Activated naive CD8-positive, alpha-beta T cell (primary cell): ENCODE results near the gene ATRNL1.

Source experiments
- H3K27ac Mint-ChIP-seq: one replicate; pipeline ENCODE4 v1.8.0; 2021; ENCODE audit warnings: mixed read lengths
- H3K27me3 Mint-ChIP-seq: one replicate; pipeline ENCODE4 v1.8.0; 2021; ENCODE audit warnings: mixed read lengths
- H3K36me3 Mint-ChIP-seq: one replicate; pipeline ENCODE4 v1.8.0; 2021; ENCODE audit warnings: mixed read lengths
- H3K4me1 Mint-ChIP-seq: one replicate; pipeline ENCODE4 v1.8.0; 2021; ENCODE audit warnings: low read depth, mixed read lengths
- H3K4me3 Mint-ChIP-seq: one replicate; pipeline ENCODE4 v1.8.0; 2021; ENCODE audit warnings: mild to moderate bottlenecking, mixed read lengths
- H3K9me3 Mint-ChIP-seq: one replicate; pipeline ENCODE4 v1.8.0; 2021; ENCODE audit warnings: low read depth, mixed read lengths

Gene ATRNL1

DNA sequence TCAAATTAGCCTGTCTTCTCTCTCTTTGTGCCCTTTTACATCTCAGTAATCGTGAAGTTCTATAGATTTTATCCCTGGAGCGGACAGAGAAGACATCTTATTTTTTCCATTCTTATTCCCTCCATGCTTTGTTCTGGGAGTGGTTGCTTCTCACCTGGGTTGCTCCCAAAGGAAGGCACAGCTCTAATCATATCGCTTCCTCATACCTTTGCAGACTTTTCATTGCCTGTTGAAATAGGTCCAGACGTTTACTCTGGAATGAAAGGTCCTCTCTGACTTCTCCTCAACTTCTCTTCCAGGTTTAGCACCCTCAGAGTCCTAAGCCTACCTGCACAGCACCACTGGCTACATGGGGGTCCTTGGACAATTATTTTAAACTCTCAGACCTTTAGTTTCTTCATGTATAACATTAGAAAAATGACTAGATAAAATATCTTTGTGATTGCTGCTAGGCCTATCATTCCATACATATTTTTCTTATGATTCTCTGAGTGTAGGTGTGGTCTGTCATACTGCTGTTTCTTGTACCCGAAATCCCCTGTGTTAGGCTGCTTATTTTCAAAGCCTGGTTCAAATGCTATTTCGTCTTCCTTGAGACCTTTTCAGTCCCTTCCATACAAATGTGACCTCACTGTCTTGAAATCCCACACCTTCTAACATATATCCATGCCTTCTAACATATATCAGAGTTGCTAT, 761.7 kb downstream of the ATRNL1 start:
- Mint-ChIP-seq H3K27ac (no peak overlapping the region), H3K4me1 (no peaks in the 10 kb centered on the region), H3K27me3 (no peaks in the 10 kb centered on the region), H3K9me3 (no peaks in the 10 kb centered on the region), H3K4me3 (no peak overlapping the region), H3K36me3 (no peaks in the 10 kb centered on the region)

- Mint-ChIP-seq H3K27ac (no peak overlapping the region), H3K4me1 (no peaks in the 10 kb centered on the region), H3K36me3 (no peaks in the 10 kb centered on the region), H3K27me3 (no peaks in the 10 kb centered on the region), H3K4me3 (no peak overlapping the region), H3K9me3 (no peaks in the 10 kb centered on the region)
Observed at GRCh38 chr10:115856580-115856979, 763.4 kb downstream of the ATRNL1 start.

DNA sequence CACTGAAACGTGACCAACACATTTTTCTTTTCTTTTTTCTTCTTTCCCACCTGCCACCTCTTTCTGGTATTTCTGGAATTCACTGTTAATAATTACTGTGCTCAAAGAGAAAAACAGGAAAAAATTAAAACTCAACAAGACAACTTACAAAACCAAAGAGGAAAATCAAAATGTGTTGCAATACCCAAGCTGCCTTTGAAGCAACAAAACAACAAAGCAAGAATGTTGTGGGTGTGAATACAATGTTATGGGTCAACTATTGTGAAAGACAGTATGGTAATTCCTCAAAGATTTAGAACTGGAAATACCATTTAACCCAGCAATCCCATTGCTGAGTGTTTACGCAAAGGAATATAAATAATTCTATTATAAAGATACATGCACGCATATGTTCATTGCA, 764.7 kb downstream of the ATRNL1 start:
- H3K4me1 Mint-ChIP-seq, result no peaks in the 10 kb centered on the region
- H3K27me3 Mint-ChIP-seq, result no peaks in the 10 kb centered on the region
- H3K36me3 Mint-ChIP-seq, result no peaks in the 10 kb centered on the region
- no peak overlapping the region for H3K27ac Mint-ChIP-seq
- H3K9me3 Mint-ChIP-seq, result no peaks in the 10 kb centered on the region
- no peak overlapping the region for H3K4me3 Mint-ChIP-seq

GRCh38 chr10:115860182-115861107, 767.3 kb downstream of the ATRNL1 start:
- H3K27ac Mint-ChIP-seq, result no peak overlapping the region
- no peaks in the 10 kb centered on the region for H3K27me3 Mint-ChIP-seq
- H3K36me3 Mint-ChIP-seq, result no peaks in the 10 kb centered on the region
- no peaks in the 10 kb centered on the region for H3K9me3 Mint-ChIP-seq
- no peak overlapping the region for H3K4me3 Mint-ChIP-seq
- H3K4me1 Mint-ChIP-seq, result no peaks in the 10 kb centered on the region

- Mint-ChIP-seq H3K9me3 (no peaks in the 10 kb centered on the region), H3K27me3 (no peaks in the 10 kb centered on the region), H3K4me1 (no peaks in the 10 kb centered on the region), H3K4me3 (no peak overlapping the region), H3K27ac (no peak overlapping the region), H3K36me3 (no peaks in the 10 kb centered on the region)
Observed at GRCh38 chr10:115861455-115861854, 768.3 kb downstream of the ATRNL1 start.

DNA sequence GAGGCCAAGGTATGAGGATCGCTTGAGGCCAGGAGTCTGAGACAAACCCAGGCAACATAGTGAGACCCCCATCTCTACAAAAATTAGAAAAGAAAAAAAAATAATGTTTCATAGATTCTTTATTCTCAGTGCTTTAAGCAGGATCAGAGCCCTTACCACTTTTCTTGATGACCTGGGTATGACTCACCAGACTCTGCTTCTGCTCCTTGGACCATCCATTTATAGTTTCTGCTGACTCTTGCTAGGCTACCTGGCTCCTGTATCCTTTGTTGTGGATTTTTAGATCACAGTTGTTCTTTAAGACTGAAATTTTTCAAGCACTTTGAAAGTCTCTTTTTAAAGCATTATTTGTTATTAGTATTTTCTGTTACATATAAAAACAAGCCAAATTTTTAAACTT, 768.7 kb downstream of the ATRNL1 start:
- Mint-ChIP-seq H3K27me3 (no peaks in the 10 kb centered on the region), H3K27ac (no peak overlapping the region), H3K9me3 (no peaks in the 10 kb centered on the region), H3K4me3 (no peak overlapping the region), H3K36me3 (no peaks in the 10 kb centered on the region), H3K4me1 (no peaks in the 10 kb centered on the region)

GRCh38 chr10:115866174-115866573, 773.0 kb downstream of the ATRNL1 start:
- H3K4me1 Mint-ChIP-seq, result no peaks in the 10 kb centered on the region
- H3K27ac Mint-ChIP-seq, result no peak overlapping the region
- H3K9me3 Mint-ChIP-seq, result no peaks in the 10 kb centered on the region
- H3K4me3 Mint-ChIP-seq, result no peak overlapping the region
- H3K27me3 Mint-ChIP-seq, result no peaks in the 10 kb centered on the region
- no peaks in the 10 kb centered on the region for H3K36me3 Mint-ChIP-seq

DNA sequence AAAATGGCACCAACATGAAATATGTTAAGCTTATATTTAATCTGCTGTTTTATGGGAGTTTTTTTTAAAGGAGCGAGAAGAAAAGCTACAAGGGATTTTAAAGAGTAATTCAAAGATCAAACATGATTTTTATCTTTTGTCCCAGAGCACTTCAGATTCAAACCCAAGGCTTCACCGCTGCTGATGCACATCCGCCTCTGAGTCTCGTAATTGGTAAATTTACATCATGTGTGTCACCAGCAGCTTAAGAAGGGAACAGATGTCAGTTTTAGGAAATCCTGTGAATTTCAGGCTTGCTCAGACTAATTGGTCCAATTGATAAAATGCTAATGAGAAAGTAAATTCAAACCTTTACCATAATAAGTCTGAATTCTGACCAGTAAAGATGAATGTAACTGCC, 773.5 kb downstream of the ATRNL1 start:
- H3K36me3 Mint-ChIP-seq, result no peaks in the 10 kb centered on the region
- H3K27me3 Mint-ChIP-seq, result no peaks in the 10 kb centered on the region
- H3K9me3 Mint-ChIP-seq, result no peaks in the 10 kb centered on the region
- H3K4me1 Mint-ChIP-seq, result no peaks in the 10 kb centered on the region
- no peak overlapping the region for H3K27ac Mint-ChIP-seq
- no peak overlapping the region for H3K4me3 Mint-ChIP-seq

DNA sequence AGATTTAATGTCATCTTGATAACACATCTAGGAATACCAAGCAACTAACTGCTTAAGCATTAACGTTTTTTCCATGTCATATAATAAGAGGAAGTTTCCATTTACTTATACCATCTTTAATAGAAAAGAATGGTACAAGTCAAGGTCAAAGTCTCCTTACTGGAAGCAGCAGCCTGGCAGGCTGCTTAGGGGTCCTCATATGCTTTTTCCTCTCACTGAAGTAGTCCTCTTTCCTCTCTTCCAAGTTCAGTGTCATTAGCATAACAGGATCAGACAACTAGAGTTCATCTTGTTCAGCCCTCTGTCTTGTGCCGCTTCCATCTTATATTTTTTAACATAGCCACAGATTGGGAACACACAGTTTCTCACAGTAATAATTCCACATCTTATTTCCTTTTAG, 774.1 kb downstream of the ATRNL1 start:
- Mint-ChIP-seq H3K27me3 (no peaks in the 10 kb centered on the region), H3K4me1 (no peaks in the 10 kb centered on the region), H3K36me3 (no peaks in the 10 kb centered on the region), H3K27ac (no peak overlapping the region), H3K4me3 (no peak overlapping the region), H3K9me3 (no peaks in the 10 kb centered on the region)

DNA sequence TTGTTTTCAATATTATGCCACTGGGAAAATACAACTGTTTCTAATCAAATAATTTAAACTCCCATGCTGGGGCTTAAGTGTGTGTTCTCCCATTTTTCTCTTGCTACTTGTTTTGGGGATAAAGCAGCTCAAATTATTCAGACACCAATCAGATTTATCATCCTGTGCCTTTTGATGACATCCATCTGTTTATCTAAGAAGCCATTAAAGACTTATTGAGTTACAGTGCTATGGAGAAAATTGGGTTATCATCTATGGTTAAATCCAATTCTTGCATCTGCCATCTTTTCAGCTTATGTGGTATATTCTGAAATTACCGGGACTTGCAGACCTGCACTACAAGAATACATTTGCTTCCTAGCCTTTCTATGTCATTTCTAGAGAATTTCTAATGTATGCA, 778.7 kb downstream of the ATRNL1 start:
- no peak overlapping the region for H3K27ac Mint-ChIP-seq
- H3K9me3 Mint-ChIP-seq, result no peaks in the 10 kb centered on the region
- H3K36me3 Mint-ChIP-seq, result no peaks in the 10 kb centered on the region
- H3K4me1 Mint-ChIP-seq, result no peaks in the 10 kb centered on the region
- no peak overlapping the region for H3K4me3 Mint-ChIP-seq
- H3K27me3 Mint-ChIP-seq, result no peaks in the 10 kb centered on the region

- Mint-ChIP-seq H3K27ac (no peak overlapping the region), H3K36me3 (no peaks in the 10 kb centered on the region), H3K4me3 (no peak overlapping the region), H3K9me3 (no peaks in the 10 kb centered on the region), H3K4me1 (no peaks in the 10 kb centered on the region), H3K27me3 (no peaks in the 10 kb centered on the region)
Observed at GRCh38 chr10:115875172-115875571, 782.0 kb downstream of the ATRNL1 start.

GRCh38 chr10:115879372-115880089, 786.4 kb downstream of the ATRNL1 start:
- H3K27me3 Mint-ChIP-seq, result no peaks in the 10 kb centered on the region
- no peak overlapping the region for H3K27ac Mint-ChIP-seq
- no peaks in the 10 kb centered on the region for H3K36me3 Mint-ChIP-seq
- H3K4me3 Mint-ChIP-seq, result no peak overlapping the region
- H3K9me3 Mint-ChIP-seq, result no peaks in the 10 kb centered on the region
- H3K4me1 Mint-ChIP-seq, result no peaks in the 10 kb centered on the region

GRCh38 chr10:115882021-115882420, 788.9 kb downstream of the ATRNL1 start:
- no peaks in the 10 kb centered on the region for H3K4me1 Mint-ChIP-seq
- no peaks in the 10 kb centered on the region for H3K9me3 Mint-ChIP-seq
- H3K4me3 Mint-ChIP-seq, result no peak overlapping the region
- H3K36me3 Mint-ChIP-seq, result no peaks in the 10 kb centered on the region
- no peak overlapping the region for H3K27ac Mint-ChIP-seq
- H3K27me3 Mint-ChIP-seq, result no peaks in the 10 kb centered on the region

- Mint-ChIP-seq H3K27me3 (no peaks in the 10 kb centered on the region), H3K36me3 (no peaks in the 10 kb centered on the region), H3K27ac (no peak overlapping the region), H3K4me1 (no peaks in the 10 kb centered on the region), H3K9me3 (no peaks in the 10 kb centered on the region), H3K4me3 (no peak overlapping the region)
Observed at GRCh38 chr10:115883372-115883771, 790.2 kb downstream of the ATRNL1 start.

GRCh38 chr10:115884331-115884730, 791.2 kb downstream of the ATRNL1 start:
- no peak overlapping the region for H3K27ac Mint-ChIP-seq
- no peaks in the 10 kb centered on the region for H3K36me3 Mint-ChIP-seq
- no peaks in the 10 kb centered on the region for H3K9me3 Mint-ChIP-seq
- no peaks in the 10 kb centered on the region for H3K27me3 Mint-ChIP-seq
- no peaks in the 10 kb centered on the region for H3K4me1 Mint-ChIP-seq
- H3K4me3 Mint-ChIP-seq, result no peak overlapping the region
